Adrenal gland (tissue), 12 donors: ENCODE data around the gene TEKTIP1. TPM values are rescaled to one million over a fixed set of nuclear protein-coding genes. Genes with fewer than 3 reads are reported as not detected.

Experiments
- DNase-seq, 7 donors: peaks; one replicate each; pipeline ENCODE4 v3.0.0-alpha.2; 2019 to 2020
- H3K27ac ChIP-seq, 5 donors: fragments of 200-600 bp; sonication (generic) in 4 of 5; 1 replicate in 3 of 5; 2 replicates in 2 of 5; pipeline versions ENCODE4 v1.5.1 to v1.8.0; 2016 to 2020; ENCODE audit warnings: mild to moderate bottlenecking in 1 of 5
- H3K27me3 ChIP-seq: fragments of 200-600 bp; 2 replicates; pipeline ENCODE4 v1.8.0; 2021
- H3K36me3 ChIP-seq, 2 donors: fragments of 200-600 bp; replicated peaks in 1 of 2; 1 replicate in 1 of 2; 2 replicates in 1 of 2; pipeline versions ENCODE4 v1.5.1 to v1.8.0; 2018 to 2022
- H3K4me1 ChIP-seq, 2 donors: fragments of 200-600 bp; replicated peaks in 1 of 2; 1 replicate in 1 of 2; 2 replicates in 1 of 2; pipeline versions ENCODE4 v1.5.1 to v1.8.0; 2018 to 2021
- H3K4me3 ChIP-seq, 4 donors: fragments of 200-600 bp; sonication (generic) in 3 of 4; one replicate each; pipeline ENCODE4 v1.5.1; 2016 to 2018
- H3K9me3 ChIP-seq, 3 donors: fragments of 200-600 bp; sonication (generic) in 1 of 3; replicated peaks in 1 of 3; 1 replicate in 2 of 3; 2 replicates in 1 of 3; pipeline versions ENCODE4 v1.5.1 to v1.8.0; 2016 to 2021
- POLR2A ChIP-seq, 2 donors: fragments of 450-650 bp; IDR thresholded peaks; one replicate each; pipeline ENCODE4 v1.6.1; 2017; ENCODE audit warnings: antibody characterized with exemption in 2 of 2, mild to moderate bottlenecking in 2 of 2, moderate library complexity in 1 of 2
- WGBS, 4 donors: extraction: QIAGEN DNeasy Blood & Tissue Kit in 2 of 4; methylation state at CpG; one replicate each; pipeline versions ENCODE4 v1.1.5 to v1.1.7; 2013 to 2017; 5-methylcytosine and 5-hydroxymethylcytosine counted together
- intact Hi-C, 2 donors: fragments of 100-400 bp; cut with DNase I; formaldehyde crosslinking; loops; one replicate each; pipeline versions ENCODE4 v1.14.1 to v1.15.0; 2022 to 2023
- polyA plus RNA-seq, 3 donors: library from polyadenylated mRNA; stranded (reverse); fragments of 200-250 nt in 2 of 3; fragments of 350-450 nt in 1 of 3; fragmentation: Illumina TruSeq in 1 of 3; extraction: RNeasy Lipid Tissue Mini Kit (QIAGEN cat#74804) in 1 of 3; gene quantifications; one replicate each; pipeline ENCODE4 v1.2.3, GENCODE V29; 2013 to 2014
- total RNA-seq, 9 donors: library from RNA; depleted of rRNA in 4 of 9; stranded (reverse); fragments of >200 nt in 4 of 9; fragments of 120-200 nt in 1 of 9; fragmentation: NEBNext Ultra II Directional in 1 of 9; extraction: Animal tissue kit (Norgen Biotek cat#: 25700) in 1 of 9; gene quantifications; one replicate each; pipeline versions ENCODE4 v1.1.0 to v1.2.4, GENCODE V29; 2013 to 2023
- TF ChIP-seq, protein P1 (sequence below), 6 experiments: fragments of 450-650 bp in 4 of 6; fragments of 200-600 bp in 2 of 6; sonication (generic) in 1 of 6; IDR thresholded peaks; 1 replicate in 5 of 6; 2 replicates in 1 of 6; pipeline versions ENCODE4 v1.5.1 to v1.8.0; 2016 to 2021; ENCODE audit warnings: antibody characterized with exemption in 6 of 6, mild to moderate bottlenecking in 2 of 6, moderate library complexity in 1 of 6
- donor health status: healthy with polysubstance abuse.
- donor health status: Bipolar disorder and iron deficiency.
- donor health status: DM: yes; HTN: yes; CAD: no.
- donor health status: DM: no; HTN: no; CAD: no.
- donor health status: DM: no; HTN: no; CAD: no.
- donor health status: DM: yes; HTN: yes; CAD: no.

The TEKTIP1 gene
- total and polyA plus RNA-seq, 12 donors: 0.68 to 3.6 (median 1.4) TPM; not detected in 5

- H3K27ac ChIP-seq: no peak overlapping the region
- H3K4me3 ChIP-seq: no peak overlapping the region
- peak; percentile 73 to 89 (median 80) for DNase-seq
- intact Hi-C loops: loop anchor here (5.0 kb wide), 2 partner anchors 67 to 72 kb away; no protein-coding TSS in a partner anchor
- TF ChIP-seq, protein P1, sequence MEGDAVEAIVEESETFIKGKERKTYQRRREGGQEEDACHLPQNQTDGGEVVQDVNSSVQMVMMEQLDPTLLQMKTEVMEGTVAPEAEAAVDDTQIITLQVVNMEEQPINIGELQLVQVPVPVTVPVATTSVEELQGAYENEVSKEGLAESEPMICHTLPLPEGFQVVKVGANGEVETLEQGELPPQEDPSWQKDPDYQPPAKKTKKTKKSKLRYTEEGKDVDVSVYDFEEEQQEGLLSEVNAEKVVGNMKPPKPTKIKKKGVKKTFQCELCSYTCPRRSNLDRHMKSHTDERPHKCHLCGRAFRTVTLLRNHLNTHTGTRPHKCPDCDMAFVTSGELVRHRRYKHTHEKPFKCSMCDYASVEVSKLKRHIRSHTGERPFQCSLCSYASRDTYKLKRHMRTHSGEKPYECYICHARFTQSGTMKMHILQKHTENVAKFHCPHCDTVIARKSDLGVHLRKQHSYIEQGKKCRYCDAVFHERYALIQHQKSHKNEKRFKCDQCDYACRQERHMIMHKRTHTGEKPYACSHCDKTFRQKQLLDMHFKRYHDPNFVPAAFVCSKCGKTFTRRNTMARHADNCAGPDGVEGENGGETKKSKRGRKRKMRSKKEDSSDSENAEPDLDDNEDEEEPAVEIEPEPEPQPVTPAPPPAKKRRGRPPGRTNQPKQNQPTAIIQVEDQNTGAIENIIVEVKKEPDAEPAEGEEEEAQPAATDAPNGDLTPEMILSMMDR (IDR thresholded peaks at IDR 0.05): peak; percentile 94 to 97 (median 96)
- TF ChIP-seq POLR2A (IDR thresholded peaks at IDR 0.05): no peak
- 49 to 72% (median 52%) methylated on average over 23 to 28 of the region's 30 CpGs for WGBS, 4 donors
- no peaks in the 10 kb centered on the region for H3K27me3 ChIP-seq
- peaks cover 0 to 8% of the 10 kb centered on the region in 2 donors for H3K36me3 ChIP-seq
- no peaks in the 10 kb centered on the region for H3K4me1 ChIP-seq
- H3K9me3 ChIP-seq: no peaks in the 10 kb centered on the region
These were observed 6.0 kb downstream of the TEKTIP1 start for GRCh38 chr19:3544742-3545668.

DNA sequence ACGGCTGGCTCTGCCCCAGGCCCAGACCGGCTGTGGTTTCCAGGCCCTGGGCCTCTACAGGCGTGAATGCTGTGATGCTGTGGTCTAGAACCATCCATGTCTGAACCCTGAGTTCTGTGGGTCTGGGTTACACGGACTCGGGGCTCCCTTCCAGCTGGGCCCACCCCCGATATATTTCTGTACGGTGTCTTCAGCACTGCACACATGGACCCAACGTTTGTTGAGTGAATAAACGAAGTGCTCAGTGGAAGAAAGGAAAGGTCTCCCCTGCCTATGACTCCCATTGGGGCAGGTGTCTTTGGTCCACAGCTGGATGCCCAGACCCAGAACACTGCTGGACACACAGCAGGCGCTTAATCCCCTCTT is 6.7 kb downstream of the TEKTIP1 start:
- Histone ChIP-seq H3K4me3 (no peak overlapping the region), H3K27ac (no peak overlapping the region), H3K27me3 (no peaks in the 10 kb centered on the region), H3K4me1 (no peaks in the 10 kb centered on the region), H3K36me3 (peaks cover 0 to 8% of the 10 kb centered on the region in 2 donors), H3K9me3 (no peaks in the 10 kb centered on the region)
- TF ChIP-seq, protein P1 (IDR thresholded peaks at IDR 0.05): no peak
- no peak for TF ChIP-seq POLR2A (IDR thresholded peaks at IDR 0.05)
- DNase-seq: no peak
- intact Hi-C loops: loop anchor here (5.0 kb wide), 2 partner anchors 67 to 72 kb away; no protein-coding TSS in a partner anchor
- WGBS, 4 donors: 74 to 84% (median 75%) methylated on average over 8 to 10 of the region's 10 CpGs

GRCh38 chr19:3546119-3546518 is 7.1 kb downstream of the TEKTIP1 start:
- H3K27ac ChIP-seq: no peak overlapping the region
- H3K4me1 ChIP-seq: no peaks in the 10 kb centered on the region
- DNase-seq: no peak
- no peak overlapping the region for H3K4me3 ChIP-seq
- no peaks in the 10 kb centered on the region for H3K27me3 ChIP-seq
- 87 to 94% (median 90%) methylated on average over 13 to 23 of the region's 23 CpGs for WGBS, 4 donors
- H3K36me3 ChIP-seq: peaks cover 0 to 8% of the 10 kb centered on the region in 2 donors
- H3K9me3 ChIP-seq: no peaks in the 10 kb centered on the region
- no peak for TF ChIP-seq POLR2A (IDR thresholded peaks at IDR 0.05)
- TF ChIP-seq, protein P1 (IDR thresholded peaks at IDR 0.05): no peak
- intact Hi-C loops: loop anchor here (5.0 kb wide), 2 partner anchors 66 to 71 kb away; no protein-coding TSS in a partner anchor

DNA sequence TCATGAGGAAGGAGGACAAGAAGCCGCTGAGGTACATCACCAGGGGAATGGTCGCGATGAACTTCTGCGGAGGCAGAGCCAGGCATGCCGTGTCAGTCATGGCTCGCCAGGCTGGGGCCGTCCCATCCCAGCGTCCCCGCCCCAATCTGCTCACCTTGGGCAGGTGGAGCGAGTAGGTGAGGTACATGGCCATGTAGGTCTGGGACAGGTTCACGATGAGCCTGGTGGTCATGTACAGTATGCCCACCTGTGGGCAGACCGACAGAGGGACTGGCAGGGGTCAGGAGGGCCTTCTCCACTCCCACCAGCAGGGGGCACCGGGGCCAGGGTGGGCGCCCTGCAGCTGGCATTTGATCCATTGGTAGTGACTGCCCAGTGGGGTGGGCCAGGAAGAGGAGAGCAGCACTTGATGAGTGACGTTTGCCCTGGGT is 8.3 kb downstream of the TEKTIP1 start:
- no peak for DNase-seq
- no peaks in the 10 kb centered on the region for H3K4me1 ChIP-seq
- no peak overlapping the region for H3K4me3 ChIP-seq
- intact Hi-C loops: loop anchor here (5.0 kb wide), 2 partner anchors 65 to 70 kb away; no protein-coding TSS in a partner anchor
- TF ChIP-seq, protein P1 (IDR thresholded peaks at IDR 0.05): peak in 5 of 6 experiments; percentile 17 to 45 (median 31)
- no peak for TF ChIP-seq POLR2A (IDR thresholded peaks at IDR 0.05)
- WGBS, 4 donors: 86 to 91% (median 88%) methylated on average over 12 to 15 of the region's 15 CpGs
- no peaks in the 10 kb centered on the region for H3K27me3 ChIP-seq
- peaks cover 0 to 8% of the 10 kb centered on the region in 2 donors for H3K36me3 ChIP-seq
- H3K9me3 ChIP-seq: no peaks in the 10 kb centered on the region
- H3K27ac ChIP-seq: no peak overlapping the region
